Stimulated activated CD8-positive, alpha-beta memory T cell treated with anti-CD3 and anti-CD28 coated beads, Interleukin-7, amount 100 ng/mL, for 4 hours (primary cell): Measurements from ENCODE around the gene METTL25.

Experiments used
- DNase-seq, 2 donors: peaks; one replicate each; pipeline ENCODE4 v3.0.0-alpha.2; 2020; ENCODE audit warnings: low read depth in 2 of 2

METTL25 gene

GRCh38 chr12:82525616-82526015 lies 167.3 kb downstream of the METTL25 start:
- DNase-seq: no peak

GRCh38 chr12:82527165-82527780 lies 168.9 kb downstream of the METTL25 start:
- DNase-seq: no peak
